ENCODE data around the gene TUBA3C. TPM values are rescaled to one million over a fixed set of nuclear protein-coding genes. Genes with fewer than 3 reads are reported as not detected.

Gene TUBA3C
- total RNA-seq, 1 donor from 2014 or later, result not detected

DNA sequence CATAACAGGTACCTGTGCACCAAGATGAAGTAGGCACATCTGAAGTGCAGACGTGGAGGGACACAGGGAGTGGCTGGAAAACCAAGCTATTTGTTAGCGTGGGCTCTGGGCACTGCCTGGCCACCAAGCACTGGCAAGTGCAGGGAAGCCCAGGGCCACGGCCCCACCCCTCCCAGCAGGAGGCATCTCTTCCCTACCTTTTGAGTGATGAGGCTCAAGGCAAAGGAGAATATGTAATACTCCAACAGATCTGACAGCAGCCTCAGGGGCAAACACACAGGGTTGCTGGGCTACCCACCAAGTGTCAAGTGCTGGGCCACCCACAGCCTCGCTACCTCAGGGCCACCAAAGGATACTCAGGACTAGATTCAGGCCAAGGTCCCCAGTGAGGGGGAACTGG is 11.6 kb downstream of the TUBA3C start:
- no peak for DNase-seq (ENCODE audit: extremely low spot score, unreplicated experiment)
- TF ChIP-seq, protein P1, sequence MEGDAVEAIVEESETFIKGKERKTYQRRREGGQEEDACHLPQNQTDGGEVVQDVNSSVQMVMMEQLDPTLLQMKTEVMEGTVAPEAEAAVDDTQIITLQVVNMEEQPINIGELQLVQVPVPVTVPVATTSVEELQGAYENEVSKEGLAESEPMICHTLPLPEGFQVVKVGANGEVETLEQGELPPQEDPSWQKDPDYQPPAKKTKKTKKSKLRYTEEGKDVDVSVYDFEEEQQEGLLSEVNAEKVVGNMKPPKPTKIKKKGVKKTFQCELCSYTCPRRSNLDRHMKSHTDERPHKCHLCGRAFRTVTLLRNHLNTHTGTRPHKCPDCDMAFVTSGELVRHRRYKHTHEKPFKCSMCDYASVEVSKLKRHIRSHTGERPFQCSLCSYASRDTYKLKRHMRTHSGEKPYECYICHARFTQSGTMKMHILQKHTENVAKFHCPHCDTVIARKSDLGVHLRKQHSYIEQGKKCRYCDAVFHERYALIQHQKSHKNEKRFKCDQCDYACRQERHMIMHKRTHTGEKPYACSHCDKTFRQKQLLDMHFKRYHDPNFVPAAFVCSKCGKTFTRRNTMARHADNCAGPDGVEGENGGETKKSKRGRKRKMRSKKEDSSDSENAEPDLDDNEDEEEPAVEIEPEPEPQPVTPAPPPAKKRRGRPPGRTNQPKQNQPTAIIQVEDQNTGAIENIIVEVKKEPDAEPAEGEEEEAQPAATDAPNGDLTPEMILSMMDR (conservative IDR thresholded peaks at IDR 0.05), result no peak
- Mint-ChIP-seq H3K27ac (no peak overlapping the region), H3K9me3 (no peaks in the 10 kb centered on the region), H3K4me1 (ENCODE audit: unreplicated experiment) (no peaks in the 10 kb centered on the region), H3K27me3 (no peaks in the 10 kb centered on the region), H3K4me3 (no peak overlapping the region), H3K36me3 (no peaks in the 10 kb centered on the region)

DNA sequence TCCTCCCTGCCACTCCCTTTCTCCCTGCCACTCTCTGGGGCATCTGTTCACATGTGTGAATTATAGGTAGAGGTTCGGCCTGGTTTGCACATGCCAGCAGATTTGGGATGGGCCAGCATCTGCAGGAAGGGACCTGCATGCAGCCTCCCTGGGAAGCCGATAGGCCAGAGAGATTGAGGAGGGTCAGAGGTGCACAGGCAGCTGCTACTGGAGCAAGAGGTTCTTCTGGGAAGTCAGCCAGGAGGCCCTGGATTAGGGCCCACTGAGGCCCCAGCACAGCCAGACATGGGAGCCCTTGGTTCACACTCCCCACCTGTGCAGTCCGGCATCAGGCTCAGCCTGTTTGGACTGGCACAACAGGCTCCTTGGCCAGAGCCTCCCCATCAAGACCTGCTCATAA is 12.1 kb downstream of the TUBA3C start:
- Mint-ChIP-seq H3K27ac (no peak overlapping the region), H3K9me3 (no peaks in the 10 kb centered on the region), H3K27me3 (no peaks in the 10 kb centered on the region), H3K4me1 (ENCODE audit: unreplicated experiment) (no peaks in the 10 kb centered on the region), H3K36me3 (no peaks in the 10 kb centered on the region), H3K4me3 (no peak overlapping the region)
- TF ChIP-seq, protein P1 (conservative IDR thresholded peaks at IDR 0.05), result no peak
- DNase-seq (ENCODE audit: extremely low spot score, unreplicated experiment), result no peak

DNA sequence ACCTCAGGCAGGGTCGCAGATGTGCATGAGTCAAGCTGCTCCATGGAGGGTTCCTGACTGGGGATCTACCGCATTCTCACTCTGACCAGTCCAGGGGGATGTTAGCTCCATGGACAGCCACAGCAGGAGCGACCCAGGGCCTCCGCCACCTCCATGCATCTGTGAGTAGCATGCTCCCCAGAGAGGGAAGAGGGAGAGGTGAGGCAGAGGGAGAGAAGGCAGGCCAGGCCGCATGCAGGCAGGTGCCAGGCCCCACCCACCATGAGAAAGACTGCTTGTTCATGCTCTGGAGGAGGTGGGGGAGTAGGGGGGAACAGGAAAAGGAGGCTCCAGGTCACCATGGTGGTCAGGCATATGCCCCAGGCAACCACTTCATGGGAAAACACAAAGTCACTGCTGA is 20.3 kb downstream of the TUBA3C start:
- TF ChIP-seq, protein P1 (conservative IDR thresholded peaks at IDR 0.05), result no peak
- no peak overlapping the region for H3K4me3 Mint-ChIP-seq
- no peak overlapping the region for H3K27ac Mint-ChIP-seq
- no peaks in the 10 kb centered on the region for H3K4me1 Mint-ChIP-seq (ENCODE audit: unreplicated experiment)
- H3K27me3 Mint-ChIP-seq, result no peaks in the 10 kb centered on the region
- DNase-seq (ENCODE audit: extremely low spot score, unreplicated experiment), result no peak
- peaks cover 8% of the 10 kb centered on the region for H3K9me3 Mint-ChIP-seq
- H3K36me3 Mint-ChIP-seq, result no peaks in the 10 kb centered on the region

DNA sequence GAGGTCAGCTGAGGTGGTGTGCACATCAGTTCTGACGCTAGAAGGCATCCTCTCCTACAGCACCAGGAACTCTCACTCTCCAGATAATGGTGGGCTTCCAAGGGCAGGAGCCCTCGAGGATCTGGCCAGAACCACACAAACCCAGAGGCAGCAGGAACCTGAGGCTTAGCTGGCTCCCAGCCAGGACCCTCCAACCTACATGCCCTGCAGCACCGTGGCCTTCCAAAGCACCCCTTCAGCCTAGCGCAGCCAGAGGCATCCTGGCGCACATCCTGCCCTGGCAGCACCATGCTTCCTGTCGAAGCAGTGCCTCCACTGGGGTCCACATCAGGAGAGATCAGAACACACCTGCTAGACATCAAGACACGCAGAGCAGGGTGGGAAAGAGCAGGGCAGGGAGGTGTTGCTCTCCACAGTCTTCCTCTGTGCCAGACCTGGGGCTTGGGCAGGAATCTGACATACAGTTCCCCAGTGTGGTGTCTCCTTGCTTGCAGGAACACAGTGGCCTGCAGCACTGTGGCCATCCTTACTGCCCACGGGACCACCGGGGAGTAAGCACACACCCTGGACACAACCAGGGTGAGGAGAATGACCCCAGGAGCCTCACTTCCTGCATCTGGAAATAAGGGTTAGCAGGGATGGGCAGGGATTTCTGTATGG is 21.7 kb downstream of the TUBA3C start:
- Mint-ChIP-seq H3K4me1 (ENCODE audit: unreplicated experiment) (no peaks in the 10 kb centered on the region), H3K4me3 (no peak overlapping the region), H3K27me3 (no peaks in the 10 kb centered on the region), H3K9me3 (peaks cover 8% of the 10 kb centered on the region), H3K27ac (no peak overlapping the region), H3K36me3 (no peaks in the 10 kb centered on the region)
- DNase-seq (ENCODE audit: extremely low spot score, unreplicated experiment), result no peak
- TF ChIP-seq, protein P1 (conservative IDR thresholded peaks at IDR 0.05), result no peak

DNA sequence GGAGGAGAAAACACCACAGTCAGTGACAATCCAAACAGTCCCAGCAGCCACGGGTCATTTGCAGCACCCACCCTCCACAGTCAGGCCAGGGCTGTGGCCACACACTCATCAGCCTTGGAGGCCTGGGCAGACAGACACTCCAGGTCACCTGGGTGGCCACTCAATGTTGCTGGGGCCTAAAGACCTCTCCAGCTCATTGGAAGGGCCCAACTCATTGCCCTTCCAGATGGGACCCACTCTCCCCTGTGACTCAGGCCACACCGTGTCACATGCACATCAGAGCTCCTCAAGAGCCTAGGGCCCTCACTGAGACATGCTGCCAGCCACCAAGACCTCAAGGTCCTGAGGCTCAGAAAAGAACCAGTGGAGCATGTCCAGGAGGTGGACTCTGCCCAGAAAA is 22.4 kb downstream of the TUBA3C start:
- H3K4me1 Mint-ChIP-seq (ENCODE audit: unreplicated experiment), result no peaks in the 10 kb centered on the region
- no peaks in the 10 kb centered on the region for H3K27me3 Mint-ChIP-seq
- H3K9me3 Mint-ChIP-seq, result peaks cover 8% of the 10 kb centered on the region
- H3K4me3 Mint-ChIP-seq, result no peak overlapping the region
- no peaks in the 10 kb centered on the region for H3K36me3 Mint-ChIP-seq
- no peak for DNase-seq (ENCODE audit: extremely low spot score, unreplicated experiment)
- TF ChIP-seq, protein P1 (conservative IDR thresholded peaks at IDR 0.05), result no peak
- H3K27ac Mint-ChIP-seq, result no peak overlapping the region
